Upper lobe of right lung (tissue), 1 donor: ENCODE data around the gene PLD3. TPM values are rescaled to one million over a fixed set of nuclear protein-coding genes. Genes with fewer than 3 reads are reported as not detected.

ENCODE experiments used
- ATAC-seq: fragments of 200-7000 bp; cut with Tn5 transposase; one replicate; pipeline ENCODE4 v1.9.1; 2020; ENCODE audit warnings: mild to moderate bottlenecking, moderate library complexity
- DNase-seq: peaks from one replicate; pipeline ENCODE4 v3.0.0-alpha.2; 2020
- H3K27ac ChIP-seq: fragments of 200-600 bp; one replicate; pipeline ENCODE4 v1.8.0; 2022
- H3K27me3 ChIP-seq: fragments of 200-600 bp; one replicate; pipeline ENCODE4 v1.8.0; 2022; ENCODE audit warnings: mild to moderate bottlenecking
- H3K36me3 ChIP-seq: fragments of 200-600 bp; one replicate; pipeline ENCODE4 v1.8.0; 2022
- H3K4me1 ChIP-seq: fragments of 200-600 bp; one replicate; pipeline ENCODE4 v1.8.0; 2022
- H3K4me3 ChIP-seq: fragments of 200-600 bp; one replicate; pipeline ENCODE4 v1.8.0; 2022; ENCODE audit warnings: mild to moderate bottlenecking
- H3K9me3 ChIP-seq: fragments of 200-600 bp; one replicate; pipeline ENCODE4 v1.8.0; 2022
- intact Hi-C: fragments of 100-400 bp; cut with DNase I; formaldehyde crosslinking; loops from one replicate; pipeline ENCODE4 v1.11.0; 2022
- total RNA-seq: library from RNA; stranded (reverse); fragmentation: NEBNext Ultra II Directional; extraction: Animal tissue kit (Norgen Biotek cat#: 25700); gene quantifications from one replicate; pipeline ENCODE4 v1.2.1, GENCODE V29; 2021
- TF ChIP-seq, protein P1 (sequence below): fragments of 200-600 bp; IDR thresholded peaks from one replicate; pipeline ENCODE4 v1.8.0; 2022; ENCODE audit warnings: antibody characterized with exemption
- donor health status: DM: no; HTN: yes; CAD: no; lungs with severe emphysema.

PLD3 gene
- total RNA-seq, 1 donor from 2014 or later = 432 TPM

- Histone ChIP-seq H3K27ac (peak overlapping the region; percentile 51), H3K27me3 (no peaks in the 10 kb centered on the region), H3K4me3 (no peak overlapping the region), H3K9me3 (no peaks in the 10 kb centered on the region), H3K4me1 (peaks cover 38% of the 10 kb centered on the region), H3K36me3 (no peaks in the 10 kb centered on the region)
- ATAC-seq = no peak
- intact Hi-C loops = no loop called here
- DNase-seq = no peak
- TF ChIP-seq, protein P1, sequence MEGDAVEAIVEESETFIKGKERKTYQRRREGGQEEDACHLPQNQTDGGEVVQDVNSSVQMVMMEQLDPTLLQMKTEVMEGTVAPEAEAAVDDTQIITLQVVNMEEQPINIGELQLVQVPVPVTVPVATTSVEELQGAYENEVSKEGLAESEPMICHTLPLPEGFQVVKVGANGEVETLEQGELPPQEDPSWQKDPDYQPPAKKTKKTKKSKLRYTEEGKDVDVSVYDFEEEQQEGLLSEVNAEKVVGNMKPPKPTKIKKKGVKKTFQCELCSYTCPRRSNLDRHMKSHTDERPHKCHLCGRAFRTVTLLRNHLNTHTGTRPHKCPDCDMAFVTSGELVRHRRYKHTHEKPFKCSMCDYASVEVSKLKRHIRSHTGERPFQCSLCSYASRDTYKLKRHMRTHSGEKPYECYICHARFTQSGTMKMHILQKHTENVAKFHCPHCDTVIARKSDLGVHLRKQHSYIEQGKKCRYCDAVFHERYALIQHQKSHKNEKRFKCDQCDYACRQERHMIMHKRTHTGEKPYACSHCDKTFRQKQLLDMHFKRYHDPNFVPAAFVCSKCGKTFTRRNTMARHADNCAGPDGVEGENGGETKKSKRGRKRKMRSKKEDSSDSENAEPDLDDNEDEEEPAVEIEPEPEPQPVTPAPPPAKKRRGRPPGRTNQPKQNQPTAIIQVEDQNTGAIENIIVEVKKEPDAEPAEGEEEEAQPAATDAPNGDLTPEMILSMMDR = no peak
Measured at GRCh38 chr19:40414542-40415535, 66.3 kb downstream of the PLD3 start.

GRCh38 chr19:40415768-40416167, 67.3 kb downstream of the PLD3 start:
- no peaks in the 10 kb centered on the region for H3K27me3 ChIP-seq
- intact Hi-C loops = no loop called here

DNA sequence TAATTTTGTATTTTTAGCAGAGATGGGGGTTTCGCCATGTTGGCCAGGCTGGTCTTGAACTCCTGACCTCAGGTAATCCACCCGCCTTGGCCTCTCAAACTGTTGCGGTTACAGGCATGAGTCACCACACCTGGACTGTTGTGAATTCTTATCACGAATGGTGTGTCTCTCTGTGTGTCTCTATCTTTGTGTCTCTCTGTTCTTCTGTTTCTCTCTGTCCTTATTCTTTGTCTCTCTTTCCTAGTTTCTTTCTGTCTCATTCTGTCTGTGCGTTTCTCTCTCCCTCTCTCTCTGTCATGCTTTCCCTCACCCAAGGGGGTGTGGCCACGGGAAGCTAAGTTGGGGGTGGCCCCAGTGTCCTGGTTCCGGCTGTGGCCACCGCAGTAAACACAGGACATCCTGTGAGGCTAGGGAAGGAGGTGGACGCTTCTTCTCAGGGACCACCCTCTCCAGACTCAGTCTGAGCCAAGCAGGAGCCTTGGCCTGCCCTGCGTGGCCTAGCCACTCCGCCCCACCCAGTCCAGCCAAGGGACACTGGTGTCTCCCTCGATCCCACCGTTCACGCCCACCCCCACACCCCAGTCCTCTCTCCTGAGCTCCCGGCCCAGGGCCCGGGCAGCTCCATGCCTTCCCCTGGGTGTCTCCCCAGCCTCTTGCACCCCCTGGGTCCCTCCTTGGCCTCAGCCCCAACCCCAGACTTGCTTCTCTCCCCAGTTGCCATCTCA, 68.6 kb downstream of the PLD3 start:
- peaks cover 53% of the 10 kb centered on the region for H3K4me1 ChIP-seq
- H3K4me3 ChIP-seq = no peak overlapping the region
- no peaks in the 10 kb centered on the region for H3K9me3 ChIP-seq
- no peak for DNase-seq
- no peaks in the 10 kb centered on the region for H3K27me3 ChIP-seq
- peak; percentile 23 for ATAC-seq
- peak overlapping the region; percentile 82 for H3K27ac ChIP-seq
- peaks cover 1% of the 10 kb centered on the region for H3K36me3 ChIP-seq
- intact Hi-C loops = no loop called here
- TF ChIP-seq, protein P1 = no peak

More at GRCh38 chr19:40415768-40416167, 67.3 kb downstream of the PLD3 start:
- Histone ChIP-seq H3K4me1 (peaks cover 45% of the 10 kb centered on the region), H3K4me3 (no peak overlapping the region), H3K36me3 (no peaks in the 10 kb centered on the region), H3K27ac (peak overlapping the region; percentile 82), H3K9me3 (no peaks in the 10 kb centered on the region)
- ATAC-seq (no peak), DNase-seq (no peak)
- TF ChIP-seq, protein P1 = no peak

DNA sequence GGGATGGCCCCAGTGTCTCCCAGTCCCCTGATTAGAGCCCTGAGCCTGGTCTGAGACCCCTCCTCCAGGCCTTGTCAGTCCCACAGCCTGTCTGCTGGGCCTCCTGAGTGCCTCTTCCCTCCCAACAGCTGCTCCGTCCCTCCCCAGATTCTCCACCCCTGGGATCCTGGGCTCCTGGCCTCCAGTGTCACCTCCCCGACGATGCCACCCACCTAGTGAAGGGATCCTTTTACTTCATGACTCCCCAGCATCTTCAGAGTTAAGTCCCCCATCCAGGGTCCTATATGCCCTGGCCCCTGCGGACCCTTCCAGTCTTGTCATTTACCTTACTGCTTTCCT, 69.1 kb downstream of the PLD3 start:
- DNase-seq = no peak
- intact Hi-C loops = no loop called here
- H3K4me3 ChIP-seq = no peak overlapping the region
- TF ChIP-seq, protein P1 = no peak
- H3K4me1 ChIP-seq = peaks cover 58% of the 10 kb centered on the region
- H3K36me3 ChIP-seq = peaks cover 7% of the 10 kb centered on the region
- no peaks in the 10 kb centered on the region for H3K9me3 ChIP-seq
- ATAC-seq = no peak
- H3K27me3 ChIP-seq = no peaks in the 10 kb centered on the region
- H3K27ac ChIP-seq = peak overlapping the region; percentile 82

DNA sequence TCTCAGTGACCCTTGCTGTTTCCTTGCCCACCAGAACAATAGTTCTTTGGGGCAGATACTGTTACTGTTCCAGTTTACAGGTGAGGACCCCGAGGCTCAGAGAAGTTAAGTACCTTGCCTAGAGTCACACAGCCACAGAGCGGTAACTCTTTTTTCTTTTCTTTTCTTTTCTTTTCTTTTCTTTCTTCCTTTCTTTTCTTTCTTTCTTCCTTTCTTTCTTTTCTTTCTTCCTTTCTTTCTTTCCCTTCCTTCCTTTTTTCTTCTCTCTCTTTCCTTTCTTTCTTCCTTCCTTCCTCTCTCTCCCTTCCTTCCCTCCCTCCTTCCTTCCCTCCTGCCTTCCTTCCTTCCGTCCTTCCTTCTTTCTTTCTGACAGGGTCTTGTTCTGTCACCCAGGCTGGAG, 69.5 kb downstream of the PLD3 start:
- peak overlapping the region; percentile 82 for H3K27ac ChIP-seq
- intact Hi-C loops = no loop called here

More for the DNA sequence above, 69.5 kb downstream of the PLD3 start:
- no peak overlapping the region for H3K4me3 ChIP-seq
- H3K9me3 ChIP-seq = no peaks in the 10 kb centered on the region
- H3K4me1 ChIP-seq = peaks cover 62% of the 10 kb centered on the region
- H3K27me3 ChIP-seq = no peaks in the 10 kb centered on the region
- TF ChIP-seq, protein P1 = no peak
- H3K36me3 ChIP-seq = peaks cover 11% of the 10 kb centered on the region
- DNase-seq (no peak), ATAC-seq (no peak)
